Endothelial cell of umbilical vein (primary cell): Measurements from ENCODE around the gene OOSP2. TPM values are rescaled to one million over a fixed set of nuclear protein-coding genes. Genes with fewer than 3 reads are reported as not detected.
"Not testable (repeated sequence)": the region's sequence is repeated elsewhere in the genome, so short reads cannot be mapped to it uniquely, and the experiment has no call there.

Source experiments
- BruUV-seq: library from RNA; stranded (reverse); fragments of 400-500 nt; replicated peaks from 2 replicates; lab custom pipeline; 2021; lab: Mats Ljungman, UMichigan
- CTCF ChIA-PET: fragments of 300-600, 350-600 bp; sonication (Branson Sonifier 250); formaldehyde crosslinking; loops from one replicate; lab custom pipeline; 2021; ENCODE audit warnings: antibody characterized with exemption, inconsistent platforms; lab: Charles Lee
- POLR2A ChIA-PET: fragments of 300-600, 350-600 bp; sonication (Branson Sonifier 250); formaldehyde crosslinking; loops from one replicate; lab custom pipeline; 2021; ENCODE audit warnings: antibody characterized with exemption, inconsistent platforms; lab: Charles Lee
- DNase-seq: peaks from one replicate; pipeline ENCODE4 v3.0.0-alpha.2; 2011; ENCODE audit warnings: low read depth, low spot score
- FAIRE-seq: peaks from 2 replicates; lab custom pipeline; 2011; peaks lifted over from hg19 to GRCh38; lab: Jason Lieb, UNC
- H2AFZ ChIP-seq: 2 replicates; pipeline ENCODE4 v1.6.0; 2012; ENCODE audit warnings: low read depth, low read length, control low read depth, inconsistent platforms
- H3K27ac ChIP-seq: 2 replicates; pipeline ENCODE4 v1.5.1; 2011; ENCODE audit warnings: low read depth, mild to moderate bottlenecking, control low read depth, low read length, moderate library complexity; ENCODE audit not compliant: insufficient read depth
- H3K27me3 ChIP-seq, 2 experiments: 2 replicates each; pipeline versions ENCODE4 v1.6.0 to v1.6.1; 2011; ENCODE audit warnings: low read length in 2 of 2, mixed read lengths in 1 of 2; ENCODE audit not compliant: control insufficient read depth in 2 of 2, insufficient read depth in 2 of 2
- H3K36me3 ChIP-seq, 2 experiments: 2 replicates in 1 of 2; 3 replicates in 1 of 2; pipeline ENCODE4 v1.5.1; 2011; ENCODE audit warnings: low read length in 2 of 2, mild to moderate bottlenecking in 1 of 2, moderate library complexity in 1 of 2; ENCODE audit not compliant: control insufficient read depth in 2 of 2, insufficient read depth in 2 of 2; ENCODE audit errors: extremely low read depth in 1 of 2
- H3K4me1 ChIP-seq: 3 replicates; pipeline ENCODE4 v1.5.1; 2011; ENCODE audit warnings: mild to moderate bottlenecking, low read length; ENCODE audit not compliant: control insufficient read depth, insufficient read depth; ENCODE audit errors: extremely low read depth
- H3K4me2 ChIP-seq: 2 replicates; pipeline ENCODE4 v1.6.1; 2011; ENCODE audit warnings: low read length, control low read depth, mixed read lengths; ENCODE audit not compliant: insufficient read depth
- H3K4me3 ChIP-seq, 3 experiments: fragments of 200-600 bp in 1 of 3; sonication (generic), shearing (Covaris generic) in 1 of 3; replicated peaks in 1 of 3; 2 replicates each; pipeline ENCODE4 v1.5.1; 2011 to 2016; ENCODE audit warnings: control low read depth in 3 of 3, low read length in 3 of 3, mild to moderate bottlenecking in 2 of 3, inconsistent platforms in 1 of 3, low read depth in 1 of 3, moderate library complexity in 1 of 3; ENCODE audit not compliant: insufficient read depth in 1 of 3
- H3K79me2 ChIP-seq: 2 replicates; pipeline ENCODE4 v1.6.0; 2012; ENCODE audit warnings: low read length, inconsistent platforms; ENCODE audit not compliant: control insufficient read depth, insufficient read depth
- H3K9ac ChIP-seq: replicated peaks from 2 replicates; pipeline ENCODE3; 2011; ENCODE audit warnings: low read length, control low read depth; ENCODE audit not compliant: insufficient read depth; ENCODE audit errors: extremely low read depth
- H3K9me1 ChIP-seq: replicated peaks from 3 replicates; pipeline ENCODE4 v1.6.0; 2011; ENCODE audit warnings: mild to moderate bottlenecking, low read length; ENCODE audit not compliant: control insufficient read depth, insufficient read depth; ENCODE audit errors: extremely low read depth
- H3K9me3 ChIP-seq: replicated peaks from 2 replicates; pipeline ENCODE4 v1.5.1; 2012; ENCODE audit warnings: low read length, inconsistent platforms; ENCODE audit not compliant: control insufficient read depth, insufficient read depth
- H4K20me1 ChIP-seq: replicated peaks from 2 replicates; pipeline ENCODE3; 2011; ENCODE audit warnings: mild to moderate bottlenecking, low read length; ENCODE audit not compliant: control insufficient read depth, insufficient read depth; ENCODE audit errors: extremely low read depth
- FOS ChIP-seq: IDR thresholded peaks from 2 replicates; pipeline ENCODE4 v1.6.1; 2011; ENCODE audit warnings: mild to moderate bottlenecking, low read length, moderate library complexity, borderline replicate concordance; ENCODE audit not compliant: insufficient read depth
- dilution Hi-C: fragments of 300-500 bp; cut with MboI; formaldehyde crosslinking; loops from one replicate; pipeline ENCODE4 v1.15.0; 2019; ENCODE audit warnings: low sequenced_read_pairs; ENCODE audit not compliant: extremely low pct_ligation_motif_present
- intact Hi-C: fragments of 100-400 bp; cut with micrococcal nuclease; formaldehyde crosslinking; loops from one replicate; pipeline ENCODE4 v1.10.0; 2022
- polyA plus RNA-seq, 4 experiments: library from polyadenylated mRNA; depleted of rRNA in 3 of 4; stranded (reverse) in 3 of 4; unstranded in 1 of 4; fragments of >200 nt; gene quantifications; 2 replicates each; pipeline versions ENCODE4 v1.2.1 to v1.2.3, GENCODE V29; 2011 to 2012; ENCODE audit warnings: missing spikeins in 1 of 4
- total RNA-seq: library from RNA; stranded (reverse); gene quantifications from 2 replicates; pipeline ENCODE4 v1.2.3, GENCODE V29; 2021

The OOSP2 gene
- total and polyA plus RNA-seq, 2 donors (not counting 3 experiments of a cell fraction or from before 2014, with no cell fraction given), result not detected

DNA sequence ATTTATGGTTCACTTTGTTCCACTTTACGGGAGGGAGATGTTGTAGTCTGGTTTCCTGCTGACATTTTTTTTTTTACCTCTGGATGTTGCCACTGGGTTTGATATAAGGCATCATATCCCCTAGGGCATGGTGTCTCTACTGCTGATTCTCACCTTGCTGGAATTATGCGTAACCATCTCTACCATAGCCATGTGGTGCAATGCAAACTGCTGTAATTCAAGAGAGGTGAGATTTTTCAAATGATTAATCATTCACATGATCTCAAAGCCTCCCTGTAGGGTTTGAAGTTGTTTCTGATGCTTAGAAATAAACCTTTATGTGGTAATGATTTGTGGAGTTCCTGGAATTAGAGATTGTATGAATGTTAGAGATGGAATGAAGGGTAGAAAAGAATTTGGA, 29.2 kb downstream of the OOSP2 start:
- intact Hi-C loops (no loop called here), dilution Hi-C loops (no loop called here)
- H3K36me3 ChIP-seq, result no peaks in the 10 kb centered on the region
- no TSS peak for BruUV-seq
- H3K4me3 ChIP-seq, result no peak overlapping the region
- CTCF ChIA-PET, result no interaction called here
- H3K9me3 ChIP-seq, result no peaks in the 10 kb centered on the region
- no peak overlapping the region for H3K4me2 ChIP-seq
- H2AFZ ChIP-seq, result no peak overlapping the region
- POLR2A ChIA-PET, result no interaction called here
- no peaks in the 10 kb centered on the region for H3K79me2 ChIP-seq
- H3K27me3 ChIP-seq, result peaks cover 2% of the 10 kb centered on the region in 2 experiments
- FAIRE-seq, result no peak
- TF ChIP-seq FOS, result no peak
- H3K9me1 ChIP-seq, result no peaks in the 10 kb centered on the region
- no peak for DNase-seq
- no peak overlapping the region for H3K9ac ChIP-seq
- no peak overlapping the region for H3K27ac ChIP-seq
- no peaks in the 10 kb centered on the region for H4K20me1 ChIP-seq
- H3K4me1 ChIP-seq, result no peaks in the 10 kb centered on the region

DNA sequence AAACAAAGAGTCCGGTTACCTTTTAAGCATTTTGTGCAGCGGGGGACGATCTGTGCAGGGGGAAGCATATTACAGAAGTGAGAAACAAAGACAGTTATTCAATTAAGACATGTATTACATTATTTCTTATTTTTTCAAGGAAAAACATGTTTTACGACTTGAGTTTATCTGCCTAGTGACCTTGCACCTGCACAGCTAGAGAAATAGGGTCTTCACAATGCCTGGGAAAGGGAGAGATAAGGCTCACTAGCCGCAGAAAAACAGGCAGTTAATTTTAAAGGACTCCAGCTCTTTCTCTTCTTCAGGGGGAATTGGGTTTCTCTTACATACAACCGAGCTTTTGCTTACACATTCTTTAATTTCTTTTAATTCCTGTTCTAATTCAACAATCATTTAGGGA, 31.4 kb downstream of the OOSP2 start:
- H3K4me1 ChIP-seq, H3K4me2 ChIP-seq, H3K79me2 ChIP-seq, BruUV-seq, H3K4me3 ChIP-seq, intact Hi-C loops, FAIRE-seq, H3K9me1 ChIP-seq, H3K27ac ChIP-seq, POLR2A ChIA-PET, H3K27me3 ChIP-seq, H3K9me3 ChIP-seq, DNase-seq, H4K20me1 ChIP-seq, dilution Hi-C loops, H2AFZ ChIP-seq, H3K36me3 ChIP-seq, H3K9ac ChIP-seq: not testable (repeated sequence)
- CTCF ChIA-PET, result interaction anchor here (1.4 kb wide), 1 partner anchor 13 kb away, joined by 3 read pairs; no protein-coding TSS in a partner anchor
